SK-N-SH treated with all-trans-retinoic acid at 6 μM for 48 hours (cell line): Measurements from ENCODE around the gene FRAS1.
A peak's percentile ranks its signal among the peaks of the same experiment; 100 is the strongest.

Source experiments
- ATAC-seq: fragments of 200-7000 bp; cut with Tn5 transposase; 3 replicates; pipeline ENCODE4 v1.9.1; 2020; ENCODE audit warnings: mild to moderate bottlenecking, moderate library complexity
- ARNTL ChIP-seq: fragments of 450-650 bp; formaldehyde crosslinking; IDR thresholded peaks from 2 replicates; pipeline ENCODE4 v1.5.0; 2020; ENCODE audit warnings: low read depth, mild to moderate bottlenecking, moderate library complexity, borderline replicate concordance
- BACH2 ChIP-seq: fragments of 250-450 bp; sonication (Bioruptor Pico); IDR thresholded peaks from 2 replicates; pipeline ENCODE4 v1.9.0; 2021; ENCODE audit warnings: mild to moderate bottlenecking, borderline replicate concordance
- CSDC2 ChIP-seq: fragments of 250-450 bp; sonication (Bioruptor Pico); IDR thresholded peaks from 2 replicates; pipeline ENCODE4 v1.5.0; 2020; ENCODE audit warnings: mild to moderate bottlenecking, moderate library complexity
- ESRRG ChIP-seq: fragments of 250-450 bp; sonication (Bioruptor Pico); IDR thresholded peaks from 2 replicates; pipeline ENCODE4 v1.6.1; 2021; ENCODE audit warnings: mild to moderate bottlenecking
- GLIS3 ChIP-seq: fragments of 250-450 bp; sonication (Bioruptor Pico); IDR thresholded peaks from 2 replicates; pipeline ENCODE4 v1.5.0; 2020; ENCODE audit warnings: mild to moderate bottlenecking, moderate library complexity
- ISL1 ChIP-seq: fragments of 250-450 bp; sonication (Bioruptor Pico); IDR thresholded peaks from 2 replicates; pipeline ENCODE4 v2.1.2; 2022; ENCODE audit warnings: mild to moderate bottlenecking, moderate library complexity
- OSR1 ChIP-seq: fragments of 250-450 bp; sonication (Bioruptor Pico); IDR thresholded peaks from 2 replicates; pipeline ENCODE4 v1.8.0; 2022; ENCODE audit warnings: moderate library complexity, mild to moderate bottlenecking, inconsistent platforms
- PPARA ChIP-seq: fragments of 250-450 bp; sonication (Bioruptor Pico); IDR thresholded peaks from 2 replicates; pipeline ENCODE4 v1.5.0; 2020; ENCODE audit warnings: mild to moderate bottlenecking, borderline replicate concordance
- RARB ChIP-seq: fragments of 250-450 bp; sonication (Bioruptor Pico); IDR thresholded peaks from 2 replicates; pipeline ENCODE4 v1.8.0; 2021; ENCODE audit warnings: mild to moderate bottlenecking, moderate library complexity
- SNAI2 ChIP-seq: fragments of 250-450 bp; sonication (Bioruptor Pico); IDR thresholded peaks from 2 replicates; pipeline ENCODE4 v1.5.0; 2020; ENCODE audit warnings: mild to moderate bottlenecking, moderate library complexity
- TCF4 ChIP-seq: fragments of 250-450 bp; sonication (Bioruptor Pico); IDR thresholded peaks from 2 replicates; pipeline ENCODE4 v1.8.0; 2021; ENCODE audit warnings: mild to moderate bottlenecking, moderate library complexity, borderline replicate concordance
- TOX ChIP-seq: fragments of 250-450 bp; sonication (Bioruptor Pico); IDR thresholded peaks from 2 replicates; pipeline ENCODE4 v1.8.0; 2021; ENCODE audit warnings: mild to moderate bottlenecking, moderate library complexity, borderline replicate concordance
- ZC3H10 ChIP-seq: fragments of 250-450 bp; sonication (Bioruptor Pico); IDR thresholded peaks from 2 replicates; pipeline ENCODE4 v1.5.1; 2021; ENCODE audit warnings: mild to moderate bottlenecking, moderate library complexity
- ZFP3 ChIP-seq: fragments of 250-450 bp; sonication (Bioruptor Pico); IDR thresholded peaks from 2 replicates; pipeline ENCODE4 v1.5.0; 2020; ENCODE audit warnings: mild to moderate bottlenecking, moderate library complexity
- ZNF565 ChIP-seq: fragments of 450-650 bp; formaldehyde crosslinking; conservative IDR thresholded peaks from 2 replicates; pipeline ENCODE4 v1.5.0; 2020; ENCODE audit warnings: low read depth, mild to moderate bottlenecking, moderate library complexity
- ZNF70 ChIP-seq: fragments of 450-650 bp; formaldehyde crosslinking; IDR thresholded peaks from 2 replicates; pipeline ENCODE4 v1.5.0; 2020; ENCODE audit warnings: mild to moderate bottlenecking, moderate library complexity
- ZNF8 ChIP-seq: fragments of 450-650 bp; formaldehyde crosslinking; IDR thresholded peaks from 2 replicates; pipeline ENCODE4 v1.5.0; 2020; ENCODE audit warnings: mild to moderate bottlenecking, moderate library complexity
- TF ChIP-seq, protein P1 (sequence below): fragments of 250-450 bp; sonication (Bioruptor Pico); IDR thresholded peaks from 2 replicates; pipeline ENCODE4 v1.8.0; 2021; ENCODE audit warnings: low read depth, mild to moderate bottlenecking, moderate library complexity, borderline replicate concordance
- TF ChIP-seq, protein P2 (sequence below): fragments of 250-450 bp; sonication (Bioruptor Pico); IDR thresholded peaks from 2 replicates; pipeline ENCODE4 v1.8.0; 2020; ENCODE audit warnings: mild to moderate bottlenecking, moderate library complexity, borderline replicate concordance
- TF ChIP-seq, protein P3 (sequence below): fragments of 250-450 bp; sonication (Bioruptor Pico); IDR thresholded peaks from 2 replicates; pipeline ENCODE4 v1.5.1; 2020; ENCODE audit warnings: low read depth, mild to moderate bottlenecking, moderate library complexity
- TF ChIP-seq, protein P4 (sequence below): fragments of 250-450 bp; sonication (Bioruptor Pico); IDR thresholded peaks from 2 replicates; pipeline ENCODE4 v1.5.1; 2021; ENCODE audit warnings: mild to moderate bottlenecking, moderate library complexity

FRAS1 gene

DNA sequence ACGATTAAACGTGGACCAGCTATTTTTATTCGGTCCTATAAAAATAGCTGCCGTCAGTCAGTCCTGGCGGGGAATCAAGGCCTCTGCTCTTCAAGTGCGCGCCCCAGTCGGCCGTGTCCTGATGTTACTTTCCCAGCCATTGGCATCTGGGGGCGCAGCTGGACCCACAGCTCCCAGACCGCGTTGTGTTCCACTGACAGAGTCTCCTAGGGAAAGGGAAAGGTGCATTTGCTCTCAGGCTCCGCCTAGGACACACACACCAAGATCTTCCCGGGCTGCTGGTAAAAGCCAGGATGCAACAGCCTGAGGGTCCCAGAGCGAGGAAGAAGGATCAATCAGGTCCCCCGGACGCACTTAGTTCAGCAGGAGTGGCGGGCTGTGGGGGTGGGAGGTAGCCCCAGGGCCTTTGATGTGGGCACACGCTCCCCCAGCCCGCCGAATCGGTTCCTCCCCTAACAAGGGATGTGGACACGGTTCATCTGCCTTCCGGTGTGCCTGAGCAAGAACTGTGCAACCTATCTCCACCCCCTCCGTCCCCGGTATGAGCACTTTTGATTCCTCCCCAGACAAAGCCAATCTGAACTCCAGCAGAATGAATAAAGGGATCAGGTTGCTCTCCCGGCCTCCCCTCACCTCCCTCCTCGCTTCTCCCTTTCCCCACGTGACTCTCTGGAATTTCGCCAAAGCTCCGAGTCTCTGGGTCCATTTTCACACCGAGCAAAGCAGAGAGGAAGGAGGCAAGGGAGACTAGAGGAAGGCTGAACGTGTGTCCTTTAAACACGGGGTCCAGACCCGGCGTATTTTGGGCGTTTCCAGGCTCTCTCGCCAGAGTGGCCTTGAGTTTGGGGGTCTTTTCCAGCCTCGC lies 626 bp upstream of the FRAS1 start:
- TF ChIP-seq, protein P1, sequence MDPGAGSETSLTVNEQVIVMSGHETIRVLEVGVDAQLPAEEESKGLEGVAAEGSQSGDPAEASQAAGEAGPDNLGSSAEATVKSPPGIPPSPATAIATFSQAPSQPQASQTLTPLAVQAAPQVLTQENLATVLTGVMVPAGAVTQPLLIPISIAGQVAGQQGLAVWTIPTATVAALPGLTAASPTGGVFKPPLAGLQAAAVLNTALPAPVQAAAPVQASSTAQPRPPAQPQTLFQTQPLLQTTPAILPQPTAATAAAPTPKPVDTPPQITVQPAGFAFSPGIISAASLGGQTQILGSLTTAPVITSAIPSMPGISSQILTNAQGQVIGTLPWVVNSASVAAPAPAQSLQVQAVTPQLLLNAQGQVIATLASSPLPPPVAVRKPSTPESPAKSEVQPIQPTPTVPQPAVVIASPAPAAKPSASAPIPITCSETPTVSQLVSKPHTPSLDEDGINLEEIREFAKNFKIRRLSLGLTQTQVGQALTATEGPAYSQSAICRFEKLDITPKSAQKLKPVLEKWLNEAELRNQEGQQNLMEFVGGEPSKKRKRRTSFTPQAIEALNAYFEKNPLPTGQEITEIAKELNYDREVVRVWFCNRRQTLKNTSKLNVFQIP (CRISPR knock-in tag) = no peak
- no peak for TF ChIP-seq ZNF8 (CRISPR knock-in tag)
- no peak for TF ChIP-seq ZC3H10 (CRISPR knock-in tag)
- no peak for TF ChIP-seq ZNF565 (CRISPR knock-in tag)
- TF ChIP-seq BACH2 (CRISPR knock-in tag) = no peak
- no peak for TF ChIP-seq ISL1
- no peak for TF ChIP-seq TOX
- no peak for TF ChIP-seq ZFP3 (CRISPR knock-in tag)
- TF ChIP-seq, protein P2, sequence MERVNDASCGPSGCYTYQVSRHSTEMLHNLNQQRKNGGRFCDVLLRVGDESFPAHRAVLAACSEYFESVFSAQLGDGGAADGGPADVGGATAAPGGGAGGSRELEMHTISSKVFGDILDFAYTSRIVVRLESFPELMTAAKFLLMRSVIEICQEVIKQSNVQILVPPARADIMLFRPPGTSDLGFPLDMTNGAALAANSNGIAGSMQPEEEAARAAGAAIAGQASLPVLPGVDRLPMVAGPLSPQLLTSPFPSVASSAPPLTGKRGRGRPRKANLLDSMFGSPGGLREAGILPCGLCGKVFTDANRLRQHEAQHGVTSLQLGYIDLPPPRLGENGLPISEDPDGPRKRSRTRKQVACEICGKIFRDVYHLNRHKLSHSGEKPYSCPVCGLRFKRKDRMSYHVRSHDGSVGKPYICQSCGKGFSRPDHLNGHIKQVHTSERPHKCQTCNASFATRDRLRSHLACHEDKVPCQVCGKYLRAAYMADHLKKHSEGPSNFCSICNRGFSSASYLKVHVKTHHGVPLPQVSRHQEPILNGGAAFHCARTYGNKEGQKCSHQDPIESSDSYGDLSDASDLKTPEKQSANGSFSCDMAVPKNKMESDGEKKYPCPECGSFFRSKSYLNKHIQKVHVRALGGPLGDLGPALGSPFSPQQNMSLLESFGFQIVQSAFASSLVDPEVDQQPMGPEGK (CRISPR knock-in tag) = no peak
- TF ChIP-seq SNAI2 (CRISPR knock-in tag) = no peak
- no peak for TF ChIP-seq TCF4 (CRISPR knock-in tag)
- no peak for TF ChIP-seq OSR1 (CRISPR knock-in tag)
- TF ChIP-seq, protein P3, sequence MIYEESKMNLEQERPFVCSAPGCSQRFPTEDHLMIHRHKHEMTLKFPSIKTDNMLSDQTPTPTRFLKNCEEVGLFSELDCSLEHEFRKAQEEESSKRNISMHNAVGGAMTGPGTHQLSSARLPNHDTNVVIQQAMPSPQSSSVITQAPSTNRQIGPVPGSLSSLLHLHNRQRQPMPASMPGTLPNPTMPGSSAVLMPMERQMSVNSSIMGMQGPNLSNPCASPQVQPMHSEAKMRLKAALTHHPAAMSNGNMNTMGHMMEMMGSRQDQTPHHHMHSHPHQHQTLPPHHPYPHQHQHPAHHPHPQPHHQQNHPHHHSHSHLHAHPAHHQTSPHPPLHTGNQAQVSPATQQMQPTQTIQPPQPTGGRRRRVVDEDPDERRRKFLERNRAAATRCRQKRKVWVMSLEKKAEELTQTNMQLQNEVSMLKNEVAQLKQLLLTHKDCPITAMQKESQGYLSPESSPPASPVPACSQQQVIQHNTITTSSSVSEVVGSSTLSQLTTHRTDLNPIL (CRISPR knock-in tag) = no peak
- ATAC-seq = peak; percentile 78

DNA sequence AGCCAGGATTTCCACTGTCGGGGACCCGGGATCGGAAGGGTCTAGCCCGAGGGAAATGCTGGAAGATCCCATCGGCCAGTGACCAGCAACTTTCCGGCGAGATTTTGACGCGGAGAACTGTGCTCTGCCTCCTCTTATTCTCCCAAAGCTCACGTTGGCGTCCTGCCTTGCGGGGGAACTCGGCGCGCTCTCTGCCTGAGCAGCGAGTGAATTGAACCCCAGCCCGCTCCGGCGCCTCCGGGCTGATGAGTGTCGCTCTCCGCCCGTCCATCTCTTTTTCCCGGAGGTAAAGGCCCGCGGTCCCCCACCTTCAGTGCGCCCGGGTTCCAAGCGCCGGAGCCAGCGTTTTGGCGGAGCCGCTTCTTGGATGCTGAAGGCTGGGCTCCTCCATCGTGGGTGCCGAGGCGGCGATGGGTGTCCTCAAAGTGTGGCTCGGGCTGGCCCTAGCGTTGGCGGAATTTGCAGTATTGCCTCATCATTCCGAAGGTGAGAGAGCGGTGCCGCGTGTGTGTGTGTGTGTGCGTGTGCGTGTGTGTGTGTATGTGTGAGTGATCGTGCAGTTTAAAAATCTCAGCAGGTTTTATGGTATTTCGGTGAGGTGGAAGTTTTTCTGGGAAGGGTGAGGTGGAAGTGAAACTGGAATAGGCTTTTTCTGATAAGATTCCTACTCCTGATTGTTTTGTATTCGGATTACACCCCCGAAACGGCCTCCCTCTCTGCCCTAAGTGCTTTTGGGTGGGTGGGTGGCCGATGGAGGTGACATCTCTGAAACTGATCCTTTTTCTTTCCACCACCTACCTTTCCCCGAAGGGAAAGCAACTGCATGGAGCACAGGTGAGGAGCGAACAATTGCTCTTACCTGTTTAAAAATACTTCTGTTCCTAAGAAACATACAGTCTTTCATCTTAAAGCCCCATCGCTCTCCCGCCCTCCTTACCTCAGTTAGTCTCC lies 752 bp downstream of the FRAS1 start:
- peak; percentile 40 for ATAC-seq
- no peak for TF ChIP-seq CSDC2 (CRISPR knock-in tag)
- TF ChIP-seq, all 23 proteins: peak for 0

DNA sequence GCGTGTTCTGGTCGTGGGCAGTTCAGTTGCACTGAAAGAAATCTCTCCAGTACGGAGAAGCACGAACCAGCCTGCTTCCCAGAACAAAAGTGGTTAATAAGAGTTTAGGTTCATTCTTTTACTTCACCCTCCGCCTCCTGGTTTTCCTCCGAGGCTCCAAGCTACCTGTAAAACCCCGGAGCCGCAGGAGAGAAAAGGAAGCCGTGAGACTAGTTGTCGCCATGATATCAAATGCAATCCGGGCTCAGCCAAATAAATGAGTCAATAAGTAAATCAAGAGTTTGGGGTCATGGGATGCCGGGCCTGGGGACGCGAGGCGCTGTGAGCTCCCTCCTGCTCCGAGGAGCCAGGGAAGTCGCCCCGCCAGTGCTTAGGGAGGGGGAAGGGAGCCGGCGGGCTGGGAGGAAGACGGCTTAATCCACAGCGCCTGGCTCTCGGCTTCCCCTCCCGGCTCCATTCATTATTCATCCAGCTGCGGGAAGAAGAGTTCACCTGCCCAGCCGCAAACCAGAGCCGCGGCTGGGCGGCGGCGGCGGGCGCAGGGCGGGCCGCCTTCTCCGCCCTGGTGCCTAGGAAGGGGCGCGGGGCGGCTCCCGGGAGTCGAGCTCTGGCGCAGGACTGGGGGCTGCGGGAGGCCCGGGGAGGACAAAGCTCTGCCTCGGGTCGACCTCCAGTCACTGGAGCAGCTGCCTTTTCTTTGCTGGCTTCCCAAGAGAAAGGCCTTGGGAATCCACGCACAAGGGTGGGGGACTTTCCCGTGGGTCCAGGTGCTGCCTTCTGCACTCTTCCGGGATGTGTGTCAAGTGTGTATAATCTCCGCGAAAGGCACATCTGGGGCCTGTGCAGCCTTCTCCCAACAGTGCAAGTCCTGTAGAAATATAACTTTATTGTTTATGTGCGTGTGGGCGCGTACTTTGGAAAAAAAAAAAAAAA lies 1.7 kb downstream of the FRAS1 start:
- no peak for TF ChIP-seq ISL1
- TF ChIP-seq, protein P2 (CRISPR knock-in tag) = no peak
- TF ChIP-seq RARB (CRISPR knock-in tag) = no peak
- TF ChIP-seq ZNF70 (CRISPR knock-in tag) = no peak
- no peak for TF ChIP-seq ESRRG (CRISPR knock-in tag)
- no peak for TF ChIP-seq TOX
- no peak for TF ChIP-seq ZNF565 (CRISPR knock-in tag)
- TF ChIP-seq CSDC2 (CRISPR knock-in tag) = no peak
- TF ChIP-seq, all 23 proteins: peak for 0
- peak; percentile 31 for ATAC-seq

DNA sequence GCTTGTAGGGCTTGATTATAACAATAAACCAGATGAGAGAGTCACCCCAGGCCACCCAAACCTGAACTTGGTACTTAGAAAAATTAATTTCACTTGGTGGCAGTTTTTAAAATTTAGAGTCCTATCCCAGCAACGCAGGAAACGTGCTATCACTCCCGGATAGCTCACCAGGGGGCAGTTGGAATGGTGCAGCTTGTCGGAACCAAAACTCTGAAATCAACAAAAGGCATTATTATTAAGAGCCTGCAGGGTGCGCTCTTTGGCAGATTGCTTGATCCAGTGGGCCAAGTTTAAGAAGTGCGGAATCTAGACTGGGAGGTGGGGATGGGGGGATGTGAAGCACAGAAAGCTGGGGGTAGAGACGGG lies 2.4 kb downstream of the FRAS1 start:
- peak; percentile 41 for ATAC-seq
- TF ChIP-seq ZC3H10 (CRISPR knock-in tag) = no peak
- TF ChIP-seq TCF4 (CRISPR knock-in tag) = no peak
- TF ChIP-seq PPARA = no peak
- TF ChIP-seq GLIS3 (CRISPR knock-in tag) = no peak
- no peak for TF ChIP-seq OSR1 (CRISPR knock-in tag)
- no peak for TF ChIP-seq ISL1
- TF ChIP-seq RARB (CRISPR knock-in tag) = no peak
- TF ChIP-seq, protein P4, sequence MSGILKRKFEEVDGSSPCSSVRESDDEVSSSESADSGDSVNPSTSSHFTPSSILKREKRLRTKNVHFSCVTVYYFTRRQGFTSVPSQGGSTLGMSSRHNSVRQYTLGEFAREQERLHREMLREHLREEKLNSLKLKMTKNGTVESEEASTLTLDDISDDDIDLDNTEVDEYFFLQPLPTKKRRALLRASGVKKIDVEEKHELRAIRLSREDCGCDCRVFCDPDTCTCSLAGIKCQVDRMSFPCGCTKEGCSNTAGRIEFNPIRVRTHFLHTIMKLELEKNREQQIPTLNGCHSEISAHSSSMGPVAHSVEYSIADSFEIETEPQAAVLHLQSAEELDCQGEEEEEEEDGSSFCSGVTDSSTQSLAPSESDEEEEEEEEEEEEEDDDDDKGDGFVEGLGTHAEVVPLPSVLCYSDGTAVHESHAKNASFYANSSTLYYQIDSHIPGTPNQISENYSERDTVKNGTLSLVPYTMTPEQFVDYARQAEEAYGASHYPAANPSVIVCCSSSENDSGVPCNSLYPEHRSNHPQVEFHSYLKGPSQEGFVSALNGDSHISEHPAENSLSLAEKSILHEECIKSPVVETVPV (CRISPR knock-in tag) = no peak
- TF ChIP-seq, protein P2 (CRISPR knock-in tag) = no peak
- TF ChIP-seq ARNTL (CRISPR knock-in tag) = no peak
